ENCODE data around the gene PUSL1.

The PUSL1 gene

DNA sequence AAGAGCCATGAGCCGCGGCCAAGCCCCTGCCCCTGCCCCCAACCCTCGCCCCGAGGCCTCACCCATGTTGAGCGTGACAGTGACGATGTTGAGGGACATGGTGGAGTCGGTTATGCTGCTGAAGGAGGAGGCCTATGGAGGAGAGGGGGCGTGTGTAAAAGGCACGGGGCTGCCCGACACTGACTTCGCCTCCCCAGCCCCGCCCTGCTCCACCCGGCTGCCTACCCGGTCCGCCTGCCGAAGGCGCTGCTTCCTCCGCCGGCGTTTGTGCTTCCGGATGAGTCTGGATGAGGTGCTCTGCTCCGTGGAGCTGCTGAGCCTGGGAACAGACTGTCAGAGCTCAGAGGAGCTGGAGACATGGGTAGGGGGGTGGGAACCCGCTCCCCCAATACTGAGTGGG, 31.8 kb downstream of the PUSL1 start:
- H3K27me3 Mint-ChIP-seq (ENCODE audit: low read depth, poor library complexity): no peaks in the 10 kb centered on the region
- H3K36me3 Mint-ChIP-seq (ENCODE audit: low read depth): peaks cover 13% of the 10 kb centered on the region
- TF ChIP-seq, protein P1, sequence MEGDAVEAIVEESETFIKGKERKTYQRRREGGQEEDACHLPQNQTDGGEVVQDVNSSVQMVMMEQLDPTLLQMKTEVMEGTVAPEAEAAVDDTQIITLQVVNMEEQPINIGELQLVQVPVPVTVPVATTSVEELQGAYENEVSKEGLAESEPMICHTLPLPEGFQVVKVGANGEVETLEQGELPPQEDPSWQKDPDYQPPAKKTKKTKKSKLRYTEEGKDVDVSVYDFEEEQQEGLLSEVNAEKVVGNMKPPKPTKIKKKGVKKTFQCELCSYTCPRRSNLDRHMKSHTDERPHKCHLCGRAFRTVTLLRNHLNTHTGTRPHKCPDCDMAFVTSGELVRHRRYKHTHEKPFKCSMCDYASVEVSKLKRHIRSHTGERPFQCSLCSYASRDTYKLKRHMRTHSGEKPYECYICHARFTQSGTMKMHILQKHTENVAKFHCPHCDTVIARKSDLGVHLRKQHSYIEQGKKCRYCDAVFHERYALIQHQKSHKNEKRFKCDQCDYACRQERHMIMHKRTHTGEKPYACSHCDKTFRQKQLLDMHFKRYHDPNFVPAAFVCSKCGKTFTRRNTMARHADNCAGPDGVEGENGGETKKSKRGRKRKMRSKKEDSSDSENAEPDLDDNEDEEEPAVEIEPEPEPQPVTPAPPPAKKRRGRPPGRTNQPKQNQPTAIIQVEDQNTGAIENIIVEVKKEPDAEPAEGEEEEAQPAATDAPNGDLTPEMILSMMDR (IDR thresholded peaks at IDR 0.05): no peak
- H3K9me3 Mint-ChIP-seq: no peaks in the 10 kb centered on the region
- H3K27ac Mint-ChIP-seq: no peak overlapping the region
- H3K4me3 Mint-ChIP-seq: no peak overlapping the region
- DNase-seq: no peak
- H3K4me1 Mint-ChIP-seq: peaks cover 1% of the 10 kb centered on the region

DNA sequence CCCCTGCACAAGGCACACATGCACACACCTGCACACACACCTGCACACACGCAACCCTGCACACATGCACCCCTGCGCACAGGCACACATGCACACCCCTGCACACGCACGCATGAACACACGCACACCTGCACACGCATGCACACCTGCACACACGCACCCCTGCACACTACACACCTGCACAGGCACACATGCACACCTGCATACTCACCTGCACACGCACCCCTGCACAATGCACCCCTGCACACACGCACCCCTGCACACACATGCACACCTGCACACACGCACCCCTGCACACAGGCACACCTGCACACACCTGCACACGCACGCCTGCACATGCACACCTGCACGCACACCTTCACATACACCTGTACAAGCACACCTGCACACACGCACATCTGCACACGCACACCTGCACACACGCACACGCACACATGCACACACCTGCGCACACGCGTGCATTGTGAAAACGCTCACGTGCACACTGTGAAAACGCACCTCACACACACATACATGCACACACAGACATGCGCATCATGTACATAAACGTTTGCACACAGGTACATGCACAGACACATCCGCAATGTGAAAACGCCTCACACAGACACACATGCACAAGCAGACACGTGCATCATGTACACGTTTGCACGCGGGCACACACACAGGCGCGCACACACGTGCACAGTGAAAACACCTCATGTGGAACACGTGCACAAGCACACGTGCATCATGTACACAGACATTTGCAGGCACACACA, 32.6 kb downstream of the PUSL1 start:
- Mint-ChIP-seq H3K4me1 (no peaks in the 10 kb centered on the region), H3K4me3 (no peak overlapping the region), H3K36me3 (ENCODE audit: low read depth) (peaks cover 12% of the 10 kb centered on the region), H3K9me3 (no peaks in the 10 kb centered on the region), H3K27me3 (ENCODE audit: low read depth, poor library complexity) (no peaks in the 10 kb centered on the region), H3K27ac (peak overlapping the region; percentile 59)
- no peak for DNase-seq
- TF ChIP-seq, protein P1 (IDR thresholded peaks at IDR 0.05): no peak

DNA sequence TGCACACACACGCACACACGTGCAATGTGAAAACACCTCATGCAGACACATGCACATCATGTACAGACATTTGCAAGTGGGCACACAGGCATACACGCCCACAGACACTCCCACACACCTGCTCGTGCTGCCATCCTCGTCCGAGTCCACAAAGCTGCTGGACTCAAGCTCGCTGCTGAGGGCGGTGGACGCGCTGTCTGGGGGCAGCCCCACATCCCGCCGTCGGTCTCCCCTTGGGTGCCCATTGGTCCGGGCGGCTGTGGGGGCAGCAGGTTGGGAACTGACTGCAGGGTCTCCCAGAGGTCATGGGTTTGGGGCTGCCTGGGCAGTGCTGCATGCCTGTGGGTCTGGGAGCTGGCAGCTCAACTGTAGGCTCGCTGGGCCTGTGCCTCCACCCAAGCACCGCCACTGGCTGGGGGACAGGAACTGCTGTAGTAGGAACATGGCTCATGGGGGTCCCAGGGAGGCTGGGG, 33.2 kb downstream of the PUSL1 start:
- Mint-ChIP-seq H3K36me3 (ENCODE audit: low read depth) (peaks cover 12% of the 10 kb centered on the region), H3K27me3 (ENCODE audit: low read depth, poor library complexity) (no peaks in the 10 kb centered on the region), H3K9me3 (no peaks in the 10 kb centered on the region), H3K4me1 (peaks cover 2% of the 10 kb centered on the region), H3K27ac (no peak overlapping the region), H3K4me3 (no peak overlapping the region)
- DNase-seq: no peak
- TF ChIP-seq, protein P1 (IDR thresholded peaks at IDR 0.05): no peak

DNA sequence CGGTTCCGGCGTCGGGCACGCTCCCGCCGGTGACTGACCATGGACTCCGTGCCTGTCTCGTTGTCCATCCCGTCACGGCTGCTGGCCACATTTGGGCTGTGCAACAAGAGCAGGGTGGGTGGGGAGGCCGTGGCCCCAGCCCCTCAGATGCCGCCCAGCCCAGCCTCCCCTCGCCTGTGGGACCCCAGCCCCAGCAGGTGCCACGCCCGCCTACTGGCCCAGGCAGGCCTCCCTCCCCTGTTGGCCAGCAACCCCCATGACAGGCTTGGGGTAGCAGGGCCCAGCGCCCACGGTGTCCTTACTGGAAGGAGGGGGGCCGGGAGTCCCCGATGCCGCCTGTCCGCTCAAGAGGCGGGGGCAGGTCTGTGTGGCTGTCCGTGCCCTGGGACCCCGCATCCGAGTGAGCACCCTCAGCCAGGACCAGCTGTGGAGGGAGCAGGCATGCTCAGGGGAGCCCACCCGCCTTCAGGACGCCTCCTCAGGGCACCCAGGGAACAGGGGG, 33.7 kb downstream of the PUSL1 start:
- Mint-ChIP-seq H3K4me3 (no peak overlapping the region), H3K27me3 (ENCODE audit: low read depth, poor library complexity) (no peaks in the 10 kb centered on the region), H3K27ac (no peak overlapping the region), H3K36me3 (ENCODE audit: low read depth) (peaks cover 12% of the 10 kb centered on the region), H3K4me1 (peaks cover 7% of the 10 kb centered on the region), H3K9me3 (no peaks in the 10 kb centered on the region)
- DNase-seq: no peak
- TF ChIP-seq, protein P1 (IDR thresholded peaks at IDR 0.05): no peak

DNA sequence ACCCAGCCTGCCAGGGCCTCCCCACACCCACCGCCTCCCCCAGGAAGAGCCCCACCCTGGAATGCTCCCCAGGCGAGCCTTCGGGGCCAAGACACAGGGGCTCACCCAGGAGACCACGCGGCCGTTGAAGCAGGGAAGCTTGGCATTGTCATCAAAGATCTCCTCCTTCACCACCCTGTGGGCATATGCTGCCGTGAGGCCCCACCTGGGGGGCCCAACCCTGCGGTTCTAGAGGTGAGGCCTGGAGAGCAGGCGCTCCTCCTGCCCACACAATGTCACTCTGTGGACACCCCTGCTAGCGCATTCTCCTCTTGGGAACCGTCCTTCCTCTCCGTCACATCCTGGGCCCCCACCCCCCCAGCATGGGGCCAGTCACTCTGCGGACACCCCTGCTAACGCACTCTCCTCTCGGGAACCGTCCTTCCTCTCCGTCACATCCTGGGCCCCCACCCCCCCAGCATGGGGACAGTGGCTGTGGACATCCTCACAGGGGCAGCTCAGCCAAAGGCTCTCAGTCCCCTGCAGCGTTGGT, 34.3 kb downstream of the PUSL1 start:
- Mint-ChIP-seq H3K36me3 (ENCODE audit: low read depth) (peaks cover 12% of the 10 kb centered on the region), H3K27me3 (ENCODE audit: low read depth, poor library complexity) (no peaks in the 10 kb centered on the region), H3K4me3 (no peak overlapping the region), H3K4me1 (peaks cover 13% of the 10 kb centered on the region), H3K27ac (no peak overlapping the region), H3K9me3 (no peaks in the 10 kb centered on the region)
- TF ChIP-seq, protein P1 (IDR thresholded peaks at IDR 0.05): no peak
- no peak for DNase-seq
